PC-3 (cell line): Measurements from ENCODE around the gene SUSD3. TPM values are rescaled to one million over a fixed set of nuclear protein-coding genes. Genes with fewer than 3 reads are reported as not detected.
A peak's percentile ranks its signal among the peaks of the same experiment; 100 is the strongest.

Experiments used
- ATAC-seq: fragments of 200-7000 bp; cut with Tn5 transposase; 2 replicates; pipeline ENCODE4 v1.9.1; 2020; ENCODE audit warnings: mild to moderate bottlenecking, moderate library complexity
- BruUV-seq: library from RNA; stranded (reverse); fragments of 400-500 nt; replicated peaks from 2 replicates; lab custom pipeline; 2021; lab: Mats Ljungman, UMichigan
- CTCF ChIA-PET: fragments of 300-600 bp; sonication (Branson Sonifier 250); formaldehyde crosslinking; loops from one replicate; lab custom pipeline; 2022; ENCODE audit warnings: antibody characterized with exemption; lab: Charles Lee
- POLR2A ChIA-PET: fragments of 300-600 bp; sonication (Branson Sonifier 250); formaldehyde crosslinking; loops from one replicate; lab custom pipeline; 2022; ENCODE audit warnings: antibody characterized with exemption; ENCODE audit not compliant: unreplicated experiment; lab: Charles Lee
- DNase-seq: peaks from one replicate; pipeline ENCODE4 v3.0.0-alpha.2; 2015
- H2AFZ ChIP-seq: fragments of 300-600 bp; sonication (generic); 2 replicates; pipeline ENCODE4 v1.6.0; 2016; ENCODE audit warnings: antibody characterized with exemption, low read length
- H3F3A ChIP-seq: fragments of 300-600 bp; sonication (generic); one replicate; pipeline ENCODE4 v1.6.0; 2017; ENCODE audit warnings: antibody characterized with exemption, low read length, control low read depth, mild to moderate bottlenecking; ENCODE audit not compliant: unreplicated experiment
- H3K27ac ChIP-seq: fragments of 300-600 bp; sonication (generic); 2 replicates; pipeline ENCODE4 v1.5.1; 2016; ENCODE audit warnings: mild to moderate bottlenecking, low read length
- H3K27me3 ChIP-seq: fragments of 300-600 bp; sonication (generic); 2 replicates; pipeline ENCODE4 v1.6.1; 2016; ENCODE audit warnings: low read length, mixed read lengths
- H3K36me3 ChIP-seq: fragments of 300-600 bp; sonication (generic); 2 replicates; pipeline ENCODE4 v1.6.1; 2016; ENCODE audit warnings: low read depth, mixed run types, low read length, mixed read lengths
- H3K4me1 ChIP-seq: fragments of 300-600 bp; sonication (generic); 2 replicates; pipeline ENCODE4 v1.5.1; 2016; ENCODE audit warnings: low read length; ENCODE audit not compliant: insufficient read depth
- H3K4me2 ChIP-seq: fragments of 300-600 bp; sonication (generic); 2 replicates; pipeline ENCODE4 v1.6.0; 2016; ENCODE audit warnings: low read length
- H3K4me3 ChIP-seq: fragments of 300-600 bp; sonication (generic); 2 replicates; pipeline ENCODE4 v1.5.1; 2016; ENCODE audit warnings: mild to moderate bottlenecking, low read length, mixed read lengths
- H3K79me2 ChIP-seq: fragments of 300-600 bp; sonication (generic); 2 replicates; pipeline ENCODE4 v1.6.1; 2017; ENCODE audit warnings: low read length, mixed read lengths
- H3K9ac ChIP-seq: fragments of 300-600 bp; sonication (generic); 2 replicates; pipeline ENCODE4 v1.6.0; 2016; ENCODE audit warnings: mild to moderate bottlenecking, low read length
- H3K9me2 ChIP-seq: fragments of 300-600 bp; sonication (generic); replicated peaks from 2 replicates; pipeline ENCODE4 v1.6.1; 2016; ENCODE audit warnings: mixed run types, low read length, mixed read lengths
- H3K9me3 ChIP-seq: fragments of 300-600 bp; sonication (generic); 2 replicates; pipeline ENCODE4 v1.6.1; 2016; ENCODE audit warnings: low read length, mixed read lengths
- H4K20me1 ChIP-seq: fragments of 300-600 bp; sonication (generic); 2 replicates; pipeline ENCODE4 v1.6.1; 2016; ENCODE audit warnings: low read length, mixed read lengths
- CTCF ChIP-seq: fragments of 300-600 bp; sonication (generic); conservative IDR thresholded peaks from 2 replicates; pipeline ENCODE4 v1.5.1; 2017; ENCODE audit warnings: antibody characterized with exemption, low read depth, mild to moderate bottlenecking, low read length
- EZH2 ChIP-seq: fragments of 300-600 bp; sonication (generic); IDR thresholded peaks from one replicate; pipeline ENCODE4 v1.6.1; 2017; ENCODE audit warnings: antibody characterized with exemption, mild to moderate bottlenecking, low read length; ENCODE audit not compliant: unreplicated experiment
- EZH2phosphoT487 ChIP-seq: fragments of 300-600 bp; sonication (generic); IDR thresholded peaks from 2 replicates; pipeline ENCODE4 v1.6.1; 2018; ENCODE audit warnings: mild to moderate bottlenecking, antibody characterized with exemption, low read length, borderline replicate concordance
- intact Hi-C: fragments of 100-400 bp; cut with micrococcal nuclease; formaldehyde crosslinking; loops from 2 replicates; pipeline ENCODE4 v1.9.0; 2023
- total RNA-seq: library from RNA; depleted of rRNA; stranded (reverse); fragments of >200 nt; gene quantifications from 2 replicates; pipeline ENCODE4 v1.2.3, GENCODE V29; 2014

Gene SUSD3
- total RNA-seq, 1 experiment from 2014 or later: 13.4 TPM

GRCh38 chr9:93132946-93133680, 74.6 kb downstream of the SUSD3 start:
- TSS peak; percentile 61 for BruUV-seq

GRCh38 chr9:93133681-93134014, 75.1 kb downstream of the SUSD3 start:
- no peaks in the 10 kb centered on the region for H3F3A ChIP-seq
- peak overlapping the region; percentile 93 for H2AFZ ChIP-seq
- no peak overlapping the region for H3K27ac ChIP-seq
- no peaks in the 10 kb centered on the region for H3K36me3 ChIP-seq
- no peaks in the 10 kb centered on the region for H3K9me3 ChIP-seq
- CTCF ChIA-PET: no interaction called here
- peaks cover 23% of the 10 kb centered on the region for H3K79me2 ChIP-seq
- ATAC-seq (peak; percentile 32), DNase-seq (peak; percentile 42)
- BruUV-seq: no TSS peak
- peak overlapping the region; percentile 73 for H3K9ac ChIP-seq
- POLR2A ChIA-PET: interaction anchor here (0.6 kb wide), 1 partner anchor 42 kb away, joined by 4 read pairs; no protein-coding TSS in a partner anchor
- no peaks in the 10 kb centered on the region for H3K27me3 ChIP-seq
- intact Hi-C loops: no loop called here
- peaks cover 19% of the 10 kb centered on the region for H3K4me1 ChIP-seq
- H4K20me1 ChIP-seq: no peaks in the 10 kb centered on the region
- TF ChIP-seq EZH2 (no peak), EZH2phosphoT487 (no peak), CTCF (no peak)
- no peaks in the 10 kb centered on the region for H3K9me2 ChIP-seq
- H3K4me2 ChIP-seq: peak overlapping the region; percentile 98
- H3K4me3 ChIP-seq: peak overlapping the region; percentile 88

More at GRCh38 chr9:93132946-93133680, 74.6 kb downstream of the SUSD3 start:
- Histone ChIP-seq H4K20me1 (no peaks in the 10 kb centered on the region), H3K27me3 (no peaks in the 10 kb centered on the region), H2AFZ (peak overlapping the region; percentile 93), H3K9me3 (no peaks in the 10 kb centered on the region), H3K9ac (peak overlapping the region; percentile 73), H3K9me2 (no peaks in the 10 kb centered on the region), H3K4me1 (peaks cover 19% of the 10 kb centered on the region), H3K27ac (0 out of 2 replicates have a peak overlapping the region, but pooled peaks have one; percentile 16), H3K79me2 (peaks cover 23% of the 10 kb centered on the region), H3F3A (no peaks in the 10 kb centered on the region), H3K36me3 (no peaks in the 10 kb centered on the region), H3K4me3 (peak overlapping the region; percentile 88), H3K4me2 (peak overlapping the region; percentile 98)
- ChIA-PET CTCF (no interaction called here), POLR2A (no interaction called here)
- ATAC-seq (peak; percentile 27), DNase-seq (peak; percentile 39)
- intact Hi-C loops: no loop called here
- no peak for TF ChIP-seq CTCF
- TF ChIP-seq EZH2phosphoT487: no peak
- no peak for TF ChIP-seq EZH2
